Type B pancreatic cell (in vitro differentiated cells): ENCODE measurements around the gene FOLR2. TPM values are rescaled to one million over a fixed set of nuclear protein-coding genes. Genes with fewer than 3 reads are reported as not detected.
A peak's percentile ranks its signal among the peaks of the same experiment; 100 is the strongest.

ENCODE experiments used
- DNase-seq: peaks from one replicate; pipeline ENCODE4 v3.0.0; 2021; ENCODE audit warnings: mixed read lengths; ENCODE audit not compliant: unreplicated experiment; ENCODE audit errors: extremely low spot score
- H3K27ac Mint-ChIP-seq: 2 replicates; pipeline ENCODE4 v1.8.0; 2021; ENCODE audit warnings: mild to moderate bottlenecking, mixed read lengths
- H3K27me3 Mint-ChIP-seq: 2 replicates; pipeline ENCODE4 v1.8.0; 2021; ENCODE audit warnings: mixed read lengths
- H3K36me3 Mint-ChIP-seq: 2 replicates; pipeline ENCODE4 v1.8.0; 2021; ENCODE audit warnings: mixed read lengths
- H3K4me1 Mint-ChIP-seq: one replicate; pipeline ENCODE4 v1.8.0; 2021; ENCODE audit warnings: mixed read lengths; ENCODE audit not compliant: unreplicated experiment
- H3K4me3 Mint-ChIP-seq: 2 replicates; pipeline ENCODE4 v1.8.0; 2021; ENCODE audit warnings: mild to moderate bottlenecking, mixed read lengths
- H3K9me3 Mint-ChIP-seq: 2 replicates; pipeline ENCODE4 v1.8.0; 2021; ENCODE audit warnings: mixed read lengths
- total RNA-seq: library from RNA; stranded (reverse); gene quantifications from 2 replicates; pipeline ENCODE4 v1.2.1, GENCODE V29; 2021; ENCODE audit warnings: low replicate concordance
- TF ChIP-seq, protein P1 (sequence below): fragments of 200-600 bp; sonication (generic); conservative IDR thresholded peaks from 2 replicates; pipeline ENCODE4 v1.5.0; 2021; ENCODE audit warnings: antibody characterized with exemption, mild to moderate bottlenecking

FOLR2 gene
- total RNA-seq, 1 donor from 2014 or later = not detected

DNA sequence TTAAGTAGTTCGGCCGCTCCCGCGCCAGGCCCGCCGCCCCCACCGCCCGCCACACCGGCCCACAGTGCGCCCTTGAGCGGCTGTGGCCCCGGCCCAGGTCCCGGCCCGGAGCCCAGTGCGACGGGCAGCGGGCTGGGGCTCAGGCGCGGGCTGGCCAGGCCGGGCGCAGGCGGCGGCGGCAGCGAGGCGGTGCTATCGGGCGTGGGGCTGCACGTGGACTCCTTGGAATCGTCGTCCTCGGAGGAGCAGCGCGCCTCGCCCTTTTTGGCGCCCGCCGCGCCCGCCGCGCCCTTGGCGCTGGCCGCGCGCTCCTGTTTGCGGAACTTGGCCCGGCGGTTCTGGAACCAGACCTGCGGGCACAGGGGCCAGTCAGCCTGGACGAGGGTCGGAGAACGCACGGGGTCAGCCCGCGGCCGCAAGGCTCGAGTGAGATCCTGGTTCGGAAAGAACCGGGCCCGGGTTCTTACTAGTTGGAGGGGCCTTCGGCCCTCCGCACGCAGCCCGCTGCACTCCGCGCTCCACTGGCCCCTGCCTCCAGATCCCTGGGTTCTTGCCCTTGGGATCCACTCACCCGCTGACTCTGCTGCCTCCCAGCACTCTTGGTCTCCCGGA, 23.4 kb downstream of the FOLR2 start:
- H3K27ac Mint-ChIP-seq = peak overlapping the region; percentile 56
- H3K4me3 Mint-ChIP-seq = peak overlapping the region; percentile 84
- peaks cover 6% of the 10 kb centered on the region for H3K9me3 Mint-ChIP-seq
- peaks cover 27% of the 10 kb centered on the region for H3K4me1 Mint-ChIP-seq
- DNase-seq = no peak
- H3K36me3 Mint-ChIP-seq = peaks cover 10% of the 10 kb centered on the region
- TF ChIP-seq, protein P1, sequence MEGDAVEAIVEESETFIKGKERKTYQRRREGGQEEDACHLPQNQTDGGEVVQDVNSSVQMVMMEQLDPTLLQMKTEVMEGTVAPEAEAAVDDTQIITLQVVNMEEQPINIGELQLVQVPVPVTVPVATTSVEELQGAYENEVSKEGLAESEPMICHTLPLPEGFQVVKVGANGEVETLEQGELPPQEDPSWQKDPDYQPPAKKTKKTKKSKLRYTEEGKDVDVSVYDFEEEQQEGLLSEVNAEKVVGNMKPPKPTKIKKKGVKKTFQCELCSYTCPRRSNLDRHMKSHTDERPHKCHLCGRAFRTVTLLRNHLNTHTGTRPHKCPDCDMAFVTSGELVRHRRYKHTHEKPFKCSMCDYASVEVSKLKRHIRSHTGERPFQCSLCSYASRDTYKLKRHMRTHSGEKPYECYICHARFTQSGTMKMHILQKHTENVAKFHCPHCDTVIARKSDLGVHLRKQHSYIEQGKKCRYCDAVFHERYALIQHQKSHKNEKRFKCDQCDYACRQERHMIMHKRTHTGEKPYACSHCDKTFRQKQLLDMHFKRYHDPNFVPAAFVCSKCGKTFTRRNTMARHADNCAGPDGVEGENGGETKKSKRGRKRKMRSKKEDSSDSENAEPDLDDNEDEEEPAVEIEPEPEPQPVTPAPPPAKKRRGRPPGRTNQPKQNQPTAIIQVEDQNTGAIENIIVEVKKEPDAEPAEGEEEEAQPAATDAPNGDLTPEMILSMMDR = no peak
- peaks cover 43% of the 10 kb centered on the region for H3K27me3 Mint-ChIP-seq

DNA sequence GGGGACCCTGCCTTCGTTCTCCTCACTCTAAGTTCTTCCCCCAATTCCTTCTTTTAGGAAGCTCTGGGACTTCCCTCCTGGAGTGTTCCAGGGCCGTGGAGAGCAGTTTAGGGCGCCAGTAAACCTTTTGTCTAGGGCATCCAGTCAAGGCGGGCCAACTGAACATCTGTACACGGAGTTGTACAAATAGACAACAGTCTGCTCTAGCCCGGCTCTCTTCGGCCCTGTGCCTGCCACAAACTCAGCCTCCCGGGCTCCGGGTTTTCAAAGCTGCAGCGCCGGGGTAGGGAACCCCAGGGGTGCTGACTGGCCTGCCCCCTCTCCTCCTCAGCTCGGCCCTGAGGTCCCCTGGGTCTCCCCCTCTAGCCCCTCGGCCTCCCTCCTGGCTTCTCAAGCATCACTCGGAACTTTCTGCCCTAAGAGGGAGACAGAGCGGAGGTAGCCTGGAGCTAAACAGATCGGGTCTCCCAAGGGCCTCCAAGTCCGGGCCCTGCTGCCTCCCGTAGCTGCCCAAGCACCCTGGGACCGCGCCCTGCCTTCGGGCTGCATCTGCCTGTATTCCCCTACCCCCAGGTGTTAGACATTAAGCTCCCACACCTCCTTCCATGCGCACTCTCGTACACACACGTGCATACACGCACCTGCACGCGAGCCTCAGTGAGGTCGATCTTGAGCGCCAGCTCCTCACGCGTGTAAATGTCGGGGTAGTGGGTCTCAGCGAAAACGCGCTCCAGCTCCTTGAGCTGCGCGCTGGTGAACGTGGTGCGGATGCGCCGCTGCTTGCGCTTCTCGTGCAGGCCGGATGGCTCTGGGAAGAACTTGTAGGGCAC, 24.1 kb downstream of the FOLR2 start:
- H3K27ac Mint-ChIP-seq = peak overlapping the region; percentile 56
- no peak for DNase-seq

DNA sequence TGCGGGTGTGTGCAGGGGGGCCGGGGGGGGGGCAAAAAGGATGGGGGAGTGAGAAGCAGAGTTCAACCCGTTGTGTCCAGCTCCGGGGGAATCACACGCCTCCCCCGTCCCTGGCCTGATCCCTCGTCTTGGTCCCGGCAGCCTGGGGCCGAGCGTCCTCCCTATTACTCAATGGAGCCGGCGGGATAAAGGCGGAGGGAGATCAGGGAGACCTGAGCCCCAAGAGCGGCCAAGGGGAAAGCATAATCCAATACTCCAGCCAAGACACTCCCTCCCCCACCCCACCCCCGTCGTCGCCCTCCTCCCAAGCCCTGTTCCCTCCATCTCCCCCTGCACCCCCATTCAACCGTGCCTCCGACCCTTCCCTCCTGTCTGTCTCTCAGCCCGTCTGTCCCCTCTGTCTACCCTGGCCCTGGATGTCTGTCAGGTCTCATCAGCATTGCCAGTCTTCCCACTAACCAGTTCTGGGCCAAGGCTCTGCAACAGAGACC, 24.7 kb downstream of the FOLR2 start:
- peak overlapping the region; percentile 20 for H3K4me3 Mint-ChIP-seq
- H3K9me3 Mint-ChIP-seq = peaks cover 6% of the 10 kb centered on the region
- H3K36me3 Mint-ChIP-seq = peaks cover 10% of the 10 kb centered on the region
- TF ChIP-seq, protein P1 = no peak
- no peak overlapping the region for H3K27ac Mint-ChIP-seq
- H3K4me1 Mint-ChIP-seq = peaks cover 27% of the 10 kb centered on the region
- peaks cover 43% of the 10 kb centered on the region for H3K27me3 Mint-ChIP-seq
- DNase-seq = no peak

More for the DNA sequence above, 24.1 kb downstream of the FOLR2 start:
- peaks cover 6% of the 10 kb centered on the region for H3K9me3 Mint-ChIP-seq
- TF ChIP-seq, protein P1 = no peak
- H3K36me3 Mint-ChIP-seq = peaks cover 10% of the 10 kb centered on the region
- H3K4me1 Mint-ChIP-seq = peaks cover 27% of the 10 kb centered on the region
- H3K4me3 Mint-ChIP-seq = peak overlapping the region; percentile 84
- peaks cover 43% of the 10 kb centered on the region for H3K27me3 Mint-ChIP-seq

DNA sequence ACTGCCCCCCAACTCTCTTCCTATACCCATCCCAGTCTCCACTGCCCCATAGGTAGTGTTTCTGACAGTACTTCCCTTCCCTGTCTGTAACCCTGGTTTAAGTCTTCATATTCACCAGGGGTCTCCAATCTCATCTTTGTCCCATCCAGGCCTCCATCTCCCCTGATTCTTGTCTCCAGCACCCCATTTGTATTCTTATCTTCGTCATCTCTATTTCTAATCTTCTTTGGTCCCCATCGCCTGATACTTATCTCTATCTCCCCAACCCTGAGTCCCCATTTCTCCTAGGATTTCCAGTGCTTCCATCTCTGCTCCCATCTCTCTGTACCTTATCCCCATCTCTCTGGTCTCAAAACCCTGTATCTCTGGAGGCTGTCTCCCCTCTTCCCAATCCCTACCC, 25.5 kb downstream of the FOLR2 start:
- Mint-ChIP-seq H3K36me3 (peaks cover 10% of the 10 kb centered on the region), H3K9me3 (peaks cover 6% of the 10 kb centered on the region), H3K4me1 (peaks cover 23% of the 10 kb centered on the region), H3K27me3 (peaks cover 43% of the 10 kb centered on the region), H3K27ac (no peak overlapping the region), H3K4me3 (peak overlapping the region; percentile 61)
- no peak for DNase-seq
- TF ChIP-seq, protein P1 = no peak

DNA sequence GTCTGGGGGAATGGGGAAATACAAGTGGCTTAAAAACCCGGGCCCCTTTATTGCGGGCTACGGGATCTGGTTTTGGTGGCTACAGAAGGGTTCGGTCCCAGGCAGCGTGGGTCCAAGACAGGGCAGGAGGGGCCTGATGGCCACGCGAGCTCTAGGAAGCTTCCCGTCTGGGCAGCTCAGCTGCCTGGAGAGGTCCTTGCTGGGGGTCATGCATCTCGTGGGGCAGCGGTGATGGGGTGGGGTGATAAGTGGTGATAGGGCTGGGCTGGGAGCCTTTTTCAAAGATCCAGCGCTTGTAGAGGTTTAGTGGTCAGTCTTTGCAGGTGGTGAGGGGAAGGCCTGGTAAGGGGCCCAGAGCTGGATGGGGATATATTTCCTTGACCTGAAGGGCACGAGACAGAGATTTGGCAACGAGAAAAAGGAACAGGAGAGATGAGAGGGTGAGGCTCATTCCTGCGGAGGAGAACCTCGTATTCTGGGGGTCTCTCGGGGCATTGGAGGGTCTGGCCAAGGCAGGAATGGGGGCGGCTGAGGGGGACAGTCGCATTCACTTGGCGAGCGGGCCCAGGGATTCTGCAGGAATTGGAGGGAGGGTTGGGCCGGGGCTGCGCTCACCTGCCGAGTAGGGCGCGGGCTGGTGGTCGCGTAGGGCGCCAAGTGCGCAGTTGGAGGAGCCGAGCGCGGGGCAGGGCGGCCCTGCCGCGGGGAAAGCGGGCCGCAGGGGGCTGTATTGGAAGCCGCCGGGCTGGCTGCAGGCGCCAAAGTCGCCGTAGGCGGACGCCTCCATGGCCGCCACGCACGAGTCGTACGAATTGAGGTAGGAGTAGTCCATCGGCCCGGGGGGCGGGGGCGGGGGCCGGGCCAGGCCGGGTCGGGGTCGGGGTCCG, 26.8 kb downstream of the FOLR2 start:
- peak overlapping the region; percentile 32 for H3K27ac Mint-ChIP-seq

More for the DNA sequence above, 26.8 kb downstream of the FOLR2 start:
- Mint-ChIP-seq H3K9me3 (peaks cover 6% of the 10 kb centered on the region), H3K36me3 (peaks cover 10% of the 10 kb centered on the region), H3K4me3 (peak overlapping the region; percentile 63), H3K27me3 (peaks cover 48% of the 10 kb centered on the region), H3K4me1 (peaks cover 23% of the 10 kb centered on the region)
- TF ChIP-seq, protein P1 = no peak
- DNase-seq = no peak
